IMR-90 (cell line): ENCODE data around the gene KRT35.

Experiments
- SMC3 ChIP-seq: fragments of 150-350 bp; IDR thresholded peaks from 2 replicates; pipeline ENCODE4 v1.6.1; 2016; ENCODE audit warnings: low read depth, mild to moderate bottlenecking, antibody characterized with exemption, low read length, moderate library complexity
- TF ChIP-seq, protein P1 (sequence below): conservative IDR thresholded peaks from 2 replicates; pipeline ENCODE4 v1.5.1; 2012; ENCODE audit warnings: mild to moderate bottlenecking, low read depth, low read length, improper control_type of control experiment

DNA sequence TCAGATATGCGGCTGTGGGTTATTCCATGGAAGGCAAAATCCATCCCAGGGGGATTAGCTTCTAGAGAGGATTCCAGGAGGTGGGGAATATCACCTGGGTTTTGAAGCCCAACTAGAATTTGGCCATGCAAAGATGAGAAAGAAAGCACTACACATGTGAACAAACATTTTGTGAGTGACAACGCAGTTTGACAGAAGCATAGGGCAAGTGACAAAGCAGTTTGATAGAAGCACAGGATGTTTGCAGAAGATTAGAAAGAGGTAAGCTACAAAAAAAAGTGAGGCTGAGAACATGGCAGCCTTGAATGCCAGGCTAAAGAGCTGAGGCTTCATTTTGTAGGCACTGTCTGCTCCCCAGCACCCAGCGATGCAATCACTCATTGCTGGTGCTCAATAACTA is 27.9 kb downstream of the KRT35 start:
- TF ChIP-seq SMC3 = no peak
- TF ChIP-seq, protein P1, sequence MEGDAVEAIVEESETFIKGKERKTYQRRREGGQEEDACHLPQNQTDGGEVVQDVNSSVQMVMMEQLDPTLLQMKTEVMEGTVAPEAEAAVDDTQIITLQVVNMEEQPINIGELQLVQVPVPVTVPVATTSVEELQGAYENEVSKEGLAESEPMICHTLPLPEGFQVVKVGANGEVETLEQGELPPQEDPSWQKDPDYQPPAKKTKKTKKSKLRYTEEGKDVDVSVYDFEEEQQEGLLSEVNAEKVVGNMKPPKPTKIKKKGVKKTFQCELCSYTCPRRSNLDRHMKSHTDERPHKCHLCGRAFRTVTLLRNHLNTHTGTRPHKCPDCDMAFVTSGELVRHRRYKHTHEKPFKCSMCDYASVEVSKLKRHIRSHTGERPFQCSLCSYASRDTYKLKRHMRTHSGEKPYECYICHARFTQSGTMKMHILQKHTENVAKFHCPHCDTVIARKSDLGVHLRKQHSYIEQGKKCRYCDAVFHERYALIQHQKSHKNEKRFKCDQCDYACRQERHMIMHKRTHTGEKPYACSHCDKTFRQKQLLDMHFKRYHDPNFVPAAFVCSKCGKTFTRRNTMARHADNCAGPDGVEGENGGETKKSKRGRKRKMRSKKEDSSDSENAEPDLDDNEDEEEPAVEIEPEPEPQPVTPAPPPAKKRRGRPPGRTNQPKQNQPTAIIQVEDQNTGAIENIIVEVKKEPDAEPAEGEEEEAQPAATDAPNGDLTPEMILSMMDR = no peak
